Esophagus squamous epithelium (tissue), 5 donors: ENCODE measurements around the gene LDLRAD4. TPM values are rescaled to one million over a fixed set of nuclear protein-coding genes. Genes with fewer than 3 reads are reported as not detected.

Experiments used
- DNase-seq: peaks from one replicate; lab custom pipeline; 2025; lab: John Stamatoyannopoulos, UW
- H3K27ac ChIP-seq, 4 donors: fragments of 200-600 bp; sonication (generic); one replicate each; pipeline ENCODE4 v1.5.1; 2016 to 2019; ENCODE audit warnings: mild to moderate bottlenecking in 1 of 4
- H3K27me3 ChIP-seq, 4 donors: fragments of 200-600 bp; sonication (generic); 1 replicate in 3 of 4; 2 replicates in 1 of 4; pipeline versions ENCODE4 v1.5.1 to v1.6.0; 2017 to 2021; ENCODE audit warnings: antibody characterized with exemption in 1 of 4
- H3K36me3 ChIP-seq, 3 donors: fragments of 200-600 bp; sonication (generic); one replicate each; pipeline ENCODE4 v1.5.1; 2016 to 2019
- H3K4me1 ChIP-seq, 3 donors: fragments of 200-600 bp; sonication (generic); one replicate each; pipeline ENCODE4 v1.5.1; 2017 to 2019
- H3K4me3 ChIP-seq, 4 donors: fragments of 200-600 bp; sonication (generic); 1 replicate in 3 of 4; 2 replicates in 1 of 4; pipeline ENCODE4 v1.5.1; 2016 to 2019; ENCODE audit warnings: mild to moderate bottlenecking in 2 of 4, moderate library complexity in 1 of 4
- H3K9me3 ChIP-seq, 3 donors: fragments of 200-600 bp; sonication (generic); one replicate each; pipeline ENCODE4 v1.5.1; 2016 to 2019
- POLR2A ChIP-seq, 4 donors: fragments of 450-650 bp; IDR thresholded peaks; one replicate each; pipeline ENCODE4 v1.6.1; 2017; ENCODE audit warnings: antibody characterized with exemption in 4 of 4, mild to moderate bottlenecking in 4 of 4, moderate library complexity in 3 of 4
- WGBS, 2 donors: methylation state at CpG; one replicate each; pipeline ENCODE4 v1.1.5; 2018; 5-methylcytosine and 5-hydroxymethylcytosine counted together
- intact Hi-C: fragments of 100-400 bp; cut with DNase I; formaldehyde crosslinking; loops from one replicate; pipeline ENCODE4 v1.15.0; 2022
- total RNA-seq, 4 donors: library from RNA; depleted of rRNA; stranded (reverse); fragments of >200 nt; gene quantifications; one replicate each; pipeline ENCODE4 v1.1.0, GENCODE V29; 2016
- TF ChIP-seq, protein P1 (sequence below), 6 experiments: fragments of 450-650 bp in 4 of 6; fragments of 200-600 bp in 2 of 6; sonication (generic) in 2 of 6; IDR thresholded peaks; one replicate each; pipeline ENCODE4 v1.5.1; 2016 to 2019; ENCODE audit warnings: antibody characterized with exemption in 6 of 6, mild to moderate bottlenecking in 4 of 6, moderate library complexity in 4 of 6
- donor health status: DM: yes; HTN: yes; CAD: no.

LDLRAD4 gene
- total RNA-seq, 4 donors from 2014 or later, result 0.91 to 17.9 (median 6.8) TPM

- no peak overlapping the region for H3K4me3 ChIP-seq
- 83 to 85% methylated on average over 8 of the region's 10 CpGs for WGBS, 2 donors
- H3K4me1 ChIP-seq, result peaks cover 7 to 21% (median 8%) of the 10 kb centered on the region in 3 donors
- intact Hi-C loops, result no loop called here
- H3K27ac ChIP-seq, result no peak overlapping the region
- no peaks in the 10 kb centered on the region for H3K9me3 ChIP-seq
- TF ChIP-seq POLR2A (IDR thresholded peaks at IDR 0.05), result no peak
- TF ChIP-seq, protein P1, sequence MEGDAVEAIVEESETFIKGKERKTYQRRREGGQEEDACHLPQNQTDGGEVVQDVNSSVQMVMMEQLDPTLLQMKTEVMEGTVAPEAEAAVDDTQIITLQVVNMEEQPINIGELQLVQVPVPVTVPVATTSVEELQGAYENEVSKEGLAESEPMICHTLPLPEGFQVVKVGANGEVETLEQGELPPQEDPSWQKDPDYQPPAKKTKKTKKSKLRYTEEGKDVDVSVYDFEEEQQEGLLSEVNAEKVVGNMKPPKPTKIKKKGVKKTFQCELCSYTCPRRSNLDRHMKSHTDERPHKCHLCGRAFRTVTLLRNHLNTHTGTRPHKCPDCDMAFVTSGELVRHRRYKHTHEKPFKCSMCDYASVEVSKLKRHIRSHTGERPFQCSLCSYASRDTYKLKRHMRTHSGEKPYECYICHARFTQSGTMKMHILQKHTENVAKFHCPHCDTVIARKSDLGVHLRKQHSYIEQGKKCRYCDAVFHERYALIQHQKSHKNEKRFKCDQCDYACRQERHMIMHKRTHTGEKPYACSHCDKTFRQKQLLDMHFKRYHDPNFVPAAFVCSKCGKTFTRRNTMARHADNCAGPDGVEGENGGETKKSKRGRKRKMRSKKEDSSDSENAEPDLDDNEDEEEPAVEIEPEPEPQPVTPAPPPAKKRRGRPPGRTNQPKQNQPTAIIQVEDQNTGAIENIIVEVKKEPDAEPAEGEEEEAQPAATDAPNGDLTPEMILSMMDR (IDR thresholded peaks at IDR 0.05), result no peak
- peaks cover 0 to 20% (median 2%) of the 10 kb centered on the region in 4 donors for H3K27me3 ChIP-seq
- no peak for DNase-seq
- no peaks in the 10 kb centered on the region for H3K36me3 ChIP-seq
Observed at GRCh38 chr18:13638719-13639595, 420.4 kb downstream of the LDLRAD4 start.

- Histone ChIP-seq H3K4me3 (no peak overlapping the region), H3K27ac (no peak overlapping the region), H3K27me3 (peaks cover 0 to 20% (median 2%) of the 10 kb centered on the region in 4 donors), H3K4me1 (peaks cover 7 to 21% (median 8%) of the 10 kb centered on the region in 3 donors), H3K36me3 (peaks cover 0 to 3% (median 0%) of the 10 kb centered on the region in 3 donors), H3K9me3 (no peaks in the 10 kb centered on the region)
- DNase-seq, result no peak
- TF ChIP-seq, protein P1 (IDR thresholded peaks at IDR 0.05), result no peak
- TF ChIP-seq POLR2A (IDR thresholded peaks at IDR 0.05), result no peak
- WGBS, 2 donors, result 71 to 79% methylated on average over 6 to 7 of the region's 10 CpGs
- intact Hi-C loops, result no loop called here
Observed at GRCh38 chr18:13640266-13640860, 421.8 kb downstream of the LDLRAD4 start.

- Histone ChIP-seq H3K27me3 (peaks cover 0 to 20% (median 2%) of the 10 kb centered on the region in 4 donors), H3K4me1 (peaks cover 7 to 21% (median 8%) of the 10 kb centered on the region in 3 donors), H3K4me3 (peak overlapping the region; percentile 24 to 66 (median 39)), H3K9me3 (no peaks in the 10 kb centered on the region), H3K27ac (peak overlapping the region; percentile 12 to 73 (median 54)), H3K36me3 (peaks cover 0 to 8% (median 0%) of the 10 kb centered on the region in 3 donors)
- 40 to 50% methylated on average over 32 of the region's 84 CpGs for WGBS, 2 donors
- intact Hi-C loops, result no loop called here
- DNase-seq, result no peak
- TF ChIP-seq POLR2A (IDR thresholded peaks at IDR 0.05), result no peak
- TF ChIP-seq, protein P1 (IDR thresholded peaks at IDR 0.05), result peak in 2 of 6 experiments; percentile 6 to 8
Observed at GRCh38 chr18:13641551-13642439, 423.2 kb downstream of the LDLRAD4 start.

GRCh38 chr18:13642440-13642827 is 423.9 kb downstream of the LDLRAD4 start:
- peaks cover 0 to 8% (median 0%) of the 10 kb centered on the region in 3 donors for H3K36me3 ChIP-seq
- H3K9me3 ChIP-seq, result no peaks in the 10 kb centered on the region
- H3K4me1 ChIP-seq, result peaks cover 7 to 21% (median 8%) of the 10 kb centered on the region in 3 donors
- peak overlapping the region in 2 of 4 donors; percentile 12 to 73 for H3K27ac ChIP-seq
- no peak for DNase-seq
- H3K4me3 ChIP-seq, result peak overlapping the region in 3 of 4 donors; percentile 31 to 66 (median 47)
- peaks cover 0 to 20% (median 2%) of the 10 kb centered on the region in 4 donors for H3K27me3 ChIP-seq
- intact Hi-C loops, result no loop called here
- TF ChIP-seq, protein P1 (IDR thresholded peaks at IDR 0.05), result no peak
- TF ChIP-seq POLR2A (IDR thresholded peaks at IDR 0.05), result no peak
- 72 to 81% methylated on average over 12 to 14 of the region's 15 CpGs for WGBS, 2 donors
